HG02763 (cell line): Measurements from ENCODE around the gene MAP4K1.
"Not testable (repeated sequence)": the region's sequence is repeated elsewhere in the genome, so short reads cannot be mapped to it uniquely, and the experiment has no call there.

Experiments
- ATAC-seq: cut with Tn5 transposase; IDR thresholded peaks from one replicate; pipeline ENCODE4 v1.9.1; 2021; ENCODE audit warnings: mild to moderate bottlenecking, moderate library complexity; ENCODE audit not compliant: unreplicated experiment

The MAP4K1 gene

DNA sequence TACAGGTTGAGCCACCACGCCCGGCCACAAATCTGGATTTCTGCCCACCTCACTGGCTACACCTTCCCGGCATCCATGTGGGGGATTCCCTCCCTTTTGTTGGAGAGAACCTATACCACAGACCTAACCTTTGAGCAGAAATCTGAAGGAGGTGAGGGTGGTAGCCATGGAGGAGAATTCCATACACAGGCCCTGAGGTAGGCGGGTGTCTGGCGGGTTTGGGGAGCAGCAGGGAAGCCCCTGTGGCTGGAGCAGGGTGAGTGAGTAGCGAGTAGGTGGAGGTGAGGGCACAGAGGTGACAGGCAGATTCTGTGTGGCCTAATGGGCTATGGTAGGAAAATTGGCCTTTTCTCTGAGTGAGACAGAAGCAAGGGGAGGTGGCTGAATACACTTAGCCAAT lies 11.8 kb upstream of the MAP4K1 start:
- ATAC-seq, result no peak

DNA sequence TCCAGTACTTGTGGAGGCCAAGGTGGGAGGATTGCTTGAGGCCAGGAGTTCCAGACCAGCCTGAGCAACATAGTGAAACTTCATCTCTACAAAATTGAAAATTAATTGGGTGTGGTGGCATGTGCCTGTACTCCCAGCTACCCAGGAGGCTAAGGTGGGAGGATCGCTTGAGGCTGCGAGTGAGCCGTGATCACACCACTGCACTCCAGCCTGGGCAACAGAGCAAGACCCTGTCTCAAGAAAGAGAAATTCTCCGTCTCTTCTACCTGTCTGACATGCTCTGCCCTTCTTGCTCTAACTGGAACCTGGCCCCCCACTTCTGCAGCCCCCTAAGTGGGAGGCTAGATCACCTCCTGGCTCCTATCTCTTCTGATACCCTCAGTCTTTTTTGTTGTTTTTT lies 8.6 kb upstream of the MAP4K1 start:
- no peak for ATAC-seq

DNA sequence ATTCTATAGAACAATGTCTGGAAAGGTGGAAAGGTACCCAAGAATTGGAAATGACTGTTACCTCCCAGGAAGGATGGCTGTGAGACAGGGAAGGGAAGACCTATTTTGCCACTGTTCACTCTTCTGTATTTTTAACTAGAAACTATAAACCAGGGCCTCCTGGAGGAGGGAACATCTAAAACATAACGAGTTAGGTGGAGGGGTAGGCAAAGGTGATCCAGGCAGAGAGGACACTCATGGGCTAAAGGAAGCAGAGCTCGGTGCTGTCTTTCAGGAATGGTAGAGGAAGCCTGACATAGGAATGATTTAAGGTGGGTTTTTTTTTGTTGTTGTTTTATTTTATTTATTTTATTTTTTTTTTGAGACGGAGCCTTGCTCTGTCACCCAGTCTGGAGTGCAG lies 7.1 kb upstream of the MAP4K1 start:
- ATAC-seq, result no peak

DNA sequence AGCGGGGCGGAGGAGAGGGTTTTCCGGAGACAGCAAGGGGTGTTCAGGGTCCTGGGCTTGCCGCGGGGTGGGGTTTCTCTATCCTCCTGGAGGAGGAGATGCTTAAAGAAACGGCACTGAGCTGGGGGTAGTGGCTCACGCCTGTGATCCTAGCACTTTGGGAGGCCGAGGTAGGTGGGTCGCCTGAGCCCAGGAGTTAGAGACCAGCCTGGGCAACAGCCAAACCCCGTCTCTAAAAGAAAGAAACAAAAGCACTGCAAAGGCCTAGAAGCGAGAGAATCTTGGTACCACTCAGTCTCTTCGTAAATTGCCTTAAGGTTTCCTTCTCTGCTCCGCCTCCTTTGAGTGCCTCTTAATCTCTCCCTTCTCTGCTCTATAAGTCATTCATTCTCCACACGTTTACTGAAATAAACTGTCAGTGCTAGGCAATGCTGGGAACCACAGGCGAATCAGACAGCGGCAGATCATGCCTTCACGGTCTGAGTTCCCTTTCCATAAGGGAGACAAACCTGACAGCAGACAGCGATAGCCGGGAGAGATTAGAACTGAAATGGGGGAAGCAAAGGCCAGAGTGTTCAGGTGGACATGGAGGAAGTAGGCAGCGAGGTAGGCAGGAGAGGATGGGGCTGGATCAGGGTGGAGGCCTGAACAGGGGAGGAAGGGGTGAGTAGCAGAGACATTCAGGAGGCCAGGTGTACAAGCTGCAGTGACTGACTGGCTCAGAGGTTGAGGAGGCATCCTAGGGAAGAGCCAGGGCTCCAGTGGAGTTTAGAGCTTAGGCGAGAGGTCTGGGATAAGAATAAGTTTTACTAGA lies 1.8 kb upstream of the MAP4K1 start:
- ATAC-seq, result no peak

DNA sequence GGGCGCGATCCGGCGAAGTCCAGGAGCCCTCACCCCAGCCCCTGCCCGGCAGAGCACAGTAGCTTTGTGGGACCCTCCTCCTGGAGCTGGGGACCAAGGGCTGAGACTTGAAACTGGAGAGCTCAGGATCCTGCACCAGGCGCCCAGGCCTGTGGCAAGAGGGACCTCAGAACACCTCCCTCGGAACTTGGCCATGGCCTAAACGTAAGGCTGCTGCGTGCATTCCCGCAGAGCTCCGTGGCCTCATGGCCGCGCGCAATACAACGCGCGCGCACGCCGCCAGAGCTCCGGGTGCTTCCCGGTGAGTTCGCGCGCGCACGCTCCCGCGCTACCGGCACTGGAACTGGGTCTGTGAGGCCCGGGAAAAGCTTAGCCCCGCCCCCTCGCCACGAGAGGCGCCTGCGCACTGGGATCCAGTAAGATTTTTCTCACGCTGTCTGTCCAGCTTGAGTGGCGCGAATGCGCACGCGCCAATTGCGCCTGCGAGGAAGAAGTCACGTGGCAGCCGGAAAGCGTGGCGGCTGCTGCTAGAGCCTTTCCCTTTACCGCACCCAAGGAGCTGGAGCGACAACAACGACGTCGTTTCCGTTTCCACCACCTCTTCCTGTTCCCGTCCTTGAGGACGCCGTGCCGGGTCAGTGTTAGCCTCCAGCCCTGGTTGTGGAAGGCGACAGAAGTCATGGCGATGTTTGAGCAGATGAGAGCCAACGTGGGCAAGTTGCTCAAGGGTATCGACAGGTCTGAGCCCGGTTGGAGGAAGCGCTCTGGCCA lies 1.0 kb upstream of the MAP4K1 start, which contains the start of gene EIF3K:
Gene EIF3K, plus strand, starts transcription at position 599 of the 771 bp plus-strand sequence. Its CDS starts 81 bp downstream, at position 680.
- peak; percentile 69 for ATAC-seq

DNA sequence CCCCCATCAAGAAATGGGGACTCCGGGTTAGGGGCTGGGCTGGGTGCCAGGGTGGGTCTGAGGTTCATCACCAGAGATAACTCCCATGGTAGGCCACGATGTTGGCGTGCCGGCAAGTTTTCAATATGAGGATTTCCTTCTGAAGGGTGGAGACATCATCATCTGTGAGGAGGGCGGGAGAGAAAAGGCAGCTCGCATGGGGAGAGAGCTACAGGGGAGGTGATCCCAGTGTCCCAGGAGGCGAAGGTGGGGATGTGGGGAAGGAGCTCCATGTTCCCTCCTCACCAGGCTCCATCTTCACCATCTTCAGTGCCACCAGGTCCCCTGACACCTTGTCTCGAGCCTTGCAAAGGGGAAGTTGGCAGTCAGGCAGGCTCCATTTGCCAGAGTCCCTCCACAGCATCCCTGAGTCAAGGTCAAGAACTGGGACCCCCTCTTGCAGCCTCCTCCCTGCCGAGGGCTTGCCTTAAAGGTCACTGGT lies 430 bp downstream of the MAP4K1 start:
- no peak for ATAC-seq

DNA sequence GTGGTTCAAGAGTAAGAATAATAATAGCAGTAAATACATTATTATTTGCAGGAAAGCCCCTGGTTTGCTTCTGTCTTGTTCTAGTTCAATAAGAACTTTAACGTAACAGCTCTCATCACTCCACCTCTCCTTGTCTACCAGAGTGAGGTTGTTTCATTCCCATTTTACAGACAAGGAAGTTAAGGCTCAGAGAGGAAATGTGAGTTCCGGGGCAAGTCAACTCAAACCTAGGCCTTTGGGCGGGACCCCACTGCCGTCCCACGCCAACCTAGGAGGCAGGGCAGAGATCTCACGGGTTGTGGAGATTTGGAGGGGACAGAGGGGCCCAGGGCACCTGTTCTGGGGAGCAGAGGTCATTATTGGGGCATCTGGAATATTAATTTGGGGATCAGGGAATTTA lies 1.5 kb downstream of the MAP4K1 start:
- ATAC-seq, result no peak

DNA sequence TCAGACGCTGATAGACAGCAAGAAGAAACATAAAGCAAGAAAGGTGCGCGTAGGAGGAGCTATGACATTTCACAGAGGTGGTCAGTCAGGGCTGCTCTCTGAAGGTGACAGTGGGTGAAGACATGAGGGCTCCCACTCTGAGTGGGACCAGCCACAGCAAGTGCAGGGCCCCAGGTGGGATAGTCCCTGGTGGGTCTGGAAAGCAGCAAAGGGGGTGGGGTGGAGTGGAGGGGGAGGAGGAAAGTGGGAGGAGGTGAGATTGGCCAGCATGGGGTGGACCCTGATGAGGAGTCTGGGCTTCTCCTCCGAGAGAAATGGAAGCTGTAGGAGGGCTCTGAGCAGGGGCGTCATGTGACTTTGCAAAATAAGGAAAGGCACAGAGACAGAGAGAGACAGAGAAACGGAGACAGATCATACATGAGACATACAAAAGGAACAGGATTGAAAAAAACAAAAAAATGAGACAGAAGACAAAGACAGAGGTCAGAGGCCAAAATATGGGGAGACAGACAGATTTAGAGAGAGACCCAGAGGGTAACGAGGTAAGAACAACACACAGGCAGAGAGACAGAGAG lies 2.7 kb downstream of the MAP4K1 start:
- no peak for ATAC-seq

DNA sequence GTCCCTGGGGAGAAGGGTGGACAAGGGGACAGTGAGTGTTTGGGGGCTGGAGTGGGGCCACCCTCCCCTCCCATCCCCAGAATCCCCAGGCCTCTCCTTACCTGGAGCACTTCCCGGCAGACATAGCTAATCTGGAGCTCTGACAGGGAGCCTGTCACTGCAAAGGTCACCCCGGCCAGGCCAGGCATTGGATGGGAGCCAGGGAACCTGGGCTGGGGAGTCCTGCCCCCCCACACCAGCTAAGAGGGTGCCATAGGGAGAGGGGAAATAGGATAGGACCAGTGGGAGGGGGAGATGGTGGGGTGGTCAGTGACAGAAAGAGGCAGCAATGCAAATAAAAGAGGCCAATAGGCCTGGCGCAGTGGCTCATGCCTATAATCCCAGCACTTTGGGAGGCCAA lies 3.5 kb downstream of the MAP4K1 start:
- no peak for ATAC-seq

DNA sequence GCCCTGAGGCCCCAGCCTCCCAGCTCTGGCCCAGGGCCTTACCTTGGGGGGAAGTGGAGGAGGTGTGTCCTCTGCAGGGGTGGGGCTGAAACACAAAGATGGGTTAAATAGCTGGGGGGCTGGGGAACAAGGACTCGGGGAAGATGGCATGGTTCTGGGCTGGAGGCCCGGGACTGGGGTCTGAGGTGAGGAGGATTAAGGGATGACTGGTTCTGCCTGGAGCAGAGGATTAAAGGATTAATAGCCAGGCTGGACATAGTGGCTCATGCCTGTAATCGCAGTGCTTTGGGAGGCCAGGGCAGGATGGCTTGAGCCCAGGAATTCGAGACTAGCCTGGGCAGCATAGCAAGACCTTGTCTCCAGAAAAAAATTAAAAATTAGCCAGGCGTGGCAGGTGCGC lies 11.6 kb downstream of the MAP4K1 start:
- no peak for ATAC-seq

DNA sequence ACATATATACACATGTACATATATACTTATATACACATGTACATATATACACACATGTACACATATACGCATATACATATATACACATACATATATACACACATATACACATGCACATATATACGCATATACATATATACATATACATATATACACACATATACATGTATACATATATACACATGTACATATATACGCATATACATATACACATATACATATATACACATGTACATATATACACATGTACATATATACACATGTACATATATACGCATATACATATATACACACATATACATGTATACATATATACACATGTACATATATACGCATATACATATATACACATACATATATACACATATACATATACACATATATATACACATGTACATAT lies 14.9 kb downstream of the MAP4K1 start:
- not testable (repeated sequence) for ATAC-seq

DNA sequence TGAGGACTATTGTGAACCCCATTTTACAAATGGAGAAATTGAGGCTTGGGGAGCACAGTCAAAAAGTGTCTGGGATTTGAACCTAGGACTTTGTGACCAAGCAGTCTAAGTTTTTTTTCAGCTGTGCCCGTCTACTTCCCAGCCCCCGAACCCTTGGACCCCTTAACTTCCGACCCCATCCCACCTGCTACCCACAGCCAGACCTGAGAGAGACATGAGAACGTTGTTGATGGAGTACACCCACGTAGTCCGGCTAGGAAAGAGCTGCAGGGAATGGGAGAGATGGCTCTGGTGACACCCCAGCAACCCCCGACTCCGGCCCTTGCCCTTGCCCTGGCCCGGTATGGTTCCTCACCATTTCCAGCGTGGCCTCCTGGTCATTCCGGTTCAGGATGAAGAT lies 18.0 kb downstream of the MAP4K1 start:
- ATAC-seq, result no peak

DNA sequence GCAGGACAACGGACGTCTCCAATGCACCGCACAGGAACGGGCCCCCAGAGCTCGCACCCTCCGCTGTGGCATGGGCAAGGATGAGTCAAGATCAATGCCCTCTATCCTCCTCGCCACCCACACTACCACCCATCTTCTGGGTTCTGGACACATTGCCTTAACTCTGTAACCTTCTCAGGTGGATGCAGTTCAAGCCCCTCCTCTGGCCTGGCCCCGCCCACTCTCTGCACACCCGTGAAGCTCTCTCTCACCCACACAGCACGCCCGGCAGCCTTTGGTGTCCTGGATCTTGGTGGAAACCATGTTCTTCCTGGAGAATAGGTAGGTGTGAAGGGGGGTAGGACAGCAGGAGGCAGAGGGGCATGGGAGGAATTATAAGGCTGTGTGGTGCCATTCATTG lies 20.7 kb downstream of the MAP4K1 start:
- no peak for ATAC-seq

DNA sequence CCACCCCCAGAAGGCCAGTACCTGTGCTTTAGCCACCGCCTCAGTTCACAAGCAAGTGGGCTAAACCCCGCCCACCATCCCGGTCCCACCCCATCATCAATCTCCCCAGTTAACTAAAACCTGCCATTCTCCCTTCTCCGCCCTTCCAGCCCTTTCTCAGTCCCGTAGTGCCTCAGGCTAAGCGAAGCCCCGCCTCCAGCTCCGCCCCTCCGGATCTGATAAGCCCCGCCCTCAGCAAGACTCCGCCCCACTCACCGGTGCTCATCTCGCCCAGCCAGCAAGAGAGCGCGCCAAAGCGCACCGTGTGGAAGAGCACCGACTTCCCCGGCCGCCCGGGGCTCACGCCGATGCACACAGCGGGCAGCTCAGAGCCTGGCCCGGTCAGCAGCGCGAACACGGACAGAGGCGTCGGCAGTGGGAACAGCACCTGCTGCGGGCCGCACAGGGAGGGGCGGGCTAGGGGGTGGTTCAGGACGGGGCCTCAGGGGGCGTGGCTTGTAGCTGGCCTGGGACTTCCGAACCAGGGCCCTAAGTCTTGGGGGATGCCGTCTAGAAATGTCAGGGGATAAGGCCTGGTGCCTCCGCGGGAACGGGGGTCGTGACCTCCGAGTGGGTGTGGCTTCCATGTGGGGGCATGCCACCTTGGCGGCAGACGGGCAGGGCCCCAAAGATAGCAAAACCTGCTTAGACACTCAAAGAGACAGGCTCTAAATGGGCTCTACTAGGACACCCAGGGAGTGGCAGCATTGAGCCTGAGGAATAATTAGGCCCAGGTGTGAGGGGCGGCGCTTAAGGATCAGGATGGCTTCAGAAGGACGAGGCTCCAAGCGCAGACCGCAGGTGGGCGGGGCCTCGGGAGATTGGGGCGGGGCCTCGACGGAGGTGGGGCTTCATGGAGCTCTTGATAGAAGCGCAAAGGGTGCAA lies 21.4 kb downstream of the MAP4K1 start:
- no peak for ATAC-seq

DNA sequence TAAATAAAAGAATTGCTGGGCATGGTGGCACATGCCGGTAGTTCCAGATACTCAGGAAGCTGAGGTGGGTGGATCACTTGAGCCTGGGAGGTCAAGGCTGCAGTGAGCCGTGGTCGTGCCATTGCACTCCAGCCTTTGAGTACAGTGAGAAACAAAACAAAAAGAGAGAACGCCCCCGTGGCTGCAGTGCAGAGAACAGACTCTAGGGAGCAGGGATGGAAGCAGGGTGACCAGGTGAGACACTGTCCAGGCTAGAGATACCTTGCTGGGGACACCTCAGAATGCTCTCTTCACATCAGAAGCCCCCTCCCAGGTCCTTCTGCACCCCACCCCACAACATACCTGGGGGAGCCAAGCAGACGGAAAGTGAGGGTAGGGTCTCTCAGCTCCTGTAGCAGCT lies 24.8 kb downstream of the MAP4K1 start:
- ATAC-seq, result no peak

DNA sequence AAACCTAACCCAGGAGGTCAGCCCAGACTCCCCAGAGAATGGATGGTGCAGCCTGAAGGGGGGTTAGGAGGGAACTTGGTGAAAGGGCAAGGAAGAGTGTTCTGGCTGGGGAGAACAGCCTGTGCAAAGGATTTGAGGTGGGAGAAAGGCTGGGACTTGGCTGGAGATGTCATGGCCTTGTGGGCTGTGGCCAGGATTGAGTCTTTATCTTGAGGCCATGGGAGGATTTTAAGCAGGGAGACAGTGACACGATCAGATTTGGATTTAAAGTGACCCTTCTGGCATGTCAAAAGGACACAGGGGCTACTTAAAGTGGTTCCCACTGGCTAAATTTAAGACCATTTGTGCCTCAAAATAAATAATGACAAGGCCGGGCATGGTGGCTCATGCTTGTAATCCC lies 29.7 kb downstream of the MAP4K1 start:
- ATAC-seq, result no peak

DNA sequence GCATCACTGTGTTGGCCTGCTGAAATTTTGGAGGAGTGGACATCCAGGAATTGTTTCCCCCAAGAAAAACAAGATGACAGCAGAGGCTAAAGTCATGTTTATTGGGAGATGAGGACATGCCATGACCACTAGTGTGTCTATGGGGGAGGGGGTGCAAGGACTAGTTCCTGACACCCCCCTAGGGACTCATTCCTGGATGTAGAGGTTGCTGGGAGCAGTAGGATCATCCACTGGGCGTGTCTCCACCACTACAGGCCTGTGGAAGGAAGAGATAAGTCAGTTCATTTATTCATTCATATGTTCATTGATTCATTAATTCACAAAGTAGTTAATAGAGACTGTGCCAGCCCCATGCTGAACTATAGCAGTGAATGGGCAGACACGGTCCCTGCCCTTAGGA lies 30.2 kb downstream of the MAP4K1 start:
- ATAC-seq, result no peak

DNA sequence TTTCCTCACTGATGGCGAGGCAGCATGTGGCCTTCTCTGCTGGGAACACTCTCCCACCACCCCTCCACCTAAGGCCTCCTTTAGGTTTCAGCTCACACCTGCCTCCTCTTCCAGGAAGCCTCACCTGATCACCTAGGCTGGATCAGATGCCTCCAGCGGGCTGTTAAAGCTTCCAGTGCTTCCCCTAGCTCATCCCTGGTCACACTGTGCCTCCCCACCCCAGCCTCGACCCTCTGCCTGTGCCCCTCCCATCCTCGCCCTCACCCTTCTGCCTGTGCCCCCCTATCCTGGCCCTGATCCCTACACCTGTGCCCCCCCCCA lies 33.8 kb downstream of the MAP4K1 start:
- no peak for ATAC-seq

DNA sequence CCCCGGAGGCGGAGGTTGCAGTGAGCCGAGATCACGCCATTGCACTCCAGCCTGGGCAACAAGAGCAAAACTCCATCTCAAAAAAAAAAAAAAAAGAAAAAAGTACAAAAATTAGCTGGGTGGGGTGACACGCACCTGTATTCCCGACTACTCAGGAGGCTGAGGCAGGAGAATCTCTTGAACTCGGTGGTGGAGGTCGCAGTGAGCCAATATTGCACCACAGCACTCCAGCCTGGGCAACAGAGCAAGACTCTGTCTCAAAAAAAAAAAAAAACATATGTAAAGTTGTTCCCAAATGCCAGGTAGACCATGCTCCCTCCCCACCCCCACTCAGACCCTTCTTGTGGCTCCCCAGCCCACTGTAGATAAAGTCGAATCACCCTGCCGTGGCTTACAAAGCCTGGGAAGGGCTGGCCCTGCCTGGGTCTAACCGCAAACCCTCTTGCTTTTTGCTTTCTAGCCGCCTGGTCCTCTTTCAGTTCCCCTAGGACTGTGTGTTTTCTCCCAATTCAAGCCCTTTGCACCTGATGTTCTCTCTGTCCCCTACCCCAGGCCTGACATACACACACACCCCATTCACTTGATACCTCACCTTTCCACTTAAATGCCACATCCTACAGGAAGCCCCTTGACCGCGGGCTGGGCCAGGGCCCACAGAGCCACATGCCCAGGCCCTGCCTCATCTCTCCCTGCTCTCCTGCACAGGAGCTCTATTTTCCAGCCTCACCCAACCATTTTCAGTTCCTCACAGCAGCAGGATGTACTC lies 34.4 kb downstream of the MAP4K1 start:
- ATAC-seq, result peak; percentile 77

DNA sequence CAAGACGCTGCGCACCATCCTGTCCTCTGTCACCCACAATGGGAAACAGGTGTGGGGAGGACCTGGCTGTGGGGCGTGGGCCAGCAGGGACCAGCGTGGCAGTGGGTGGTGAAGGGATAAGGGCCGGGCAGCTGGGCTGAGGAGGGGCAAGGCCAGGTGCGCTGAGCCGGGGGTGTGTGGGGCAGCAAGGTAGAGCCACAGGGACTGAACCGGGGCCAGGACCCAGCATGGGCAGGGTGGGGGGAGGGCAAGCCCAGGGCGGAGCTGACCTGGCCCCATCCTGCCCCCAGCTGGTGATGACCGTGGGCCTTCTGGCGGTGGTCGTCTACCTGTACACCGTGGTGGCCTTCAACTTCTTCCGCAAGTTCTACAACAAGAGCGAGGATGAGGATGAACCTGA lies 37.7 kb downstream of the MAP4K1 start:
- no peak for ATAC-seq
